K562 (cell line): ENCODE measurements around the gene EEFSEC. TPM values are rescaled to one million over a fixed set of nuclear protein-coding genes. Genes with fewer than 3 reads are reported as not detected.
A peak's percentile ranks its signal among the peaks of the same experiment; 100 is the strongest.

ENCODE experiments used
- ATAC-seq: fragments of 200-7000 bp; cut with Tn5 transposase; 3 replicates; pipeline ENCODE4 v1.9.1; 2020; ENCODE audit warnings: moderate library complexity
- BruUV-seq: library from RNA; stranded (reverse); fragments of 400-500 nt; replicated peaks from 2 replicates; lab custom pipeline; 2021; lab: Mats Ljungman, UMichigan
- CTCF ChIA-PET: fragments of 300-600 bp; formaldehyde crosslinking; extraction: SDS; loops from one replicate; lab custom pipeline; 2021; ENCODE audit warnings: low intra/inter-chr PET ratio; lab: Yijun Ruan, JAX
- POLR2A ChIA-PET: fragments of 300-600, 350-650 bp; sonication (Branson Sonifier 250); formaldehyde crosslinking; extraction: SDS; loops from one replicate; lab custom pipeline; 2021; ENCODE audit warnings: antibody characterized with exemption, inconsistent platforms; lab: Yijun Ruan, JAX
- DNase-seq, 4 experiments: peaks; one replicate each; pipeline versions ENCODE4 v3.0.0 to v3.0.0-alpha.2; 2011 to 2018; ENCODE audit warnings: low spot score in 3 of 4, mixed read lengths in 3 of 4; ENCODE audit errors: extremely low read depth in 1 of 4
- FAIRE-seq: peaks from 2 replicates; lab custom pipeline; 2011; peaks lifted over from hg19 to GRCh38; lab: Jason Lieb, UNC
- H2AFZ ChIP-seq: 2 replicates; pipeline ENCODE4 v1.6.0; 2011; ENCODE audit warnings: low read depth, low read length, control low read depth, inconsistent platforms
- H3K27ac ChIP-seq: fragments of 200-600 bp; 3 replicates; pipeline ENCODE4 v1.8.0; 2011; ENCODE audit warnings: low read depth, mild to moderate bottlenecking, control low read depth, inconsistent platforms, low read length, moderate library complexity, mixed read lengths; ENCODE audit errors: extremely low read depth
- H3K27me3 ChIP-seq, 2 experiments: fragments of 300-600 bp in 1 of 2; 2 replicates in 1 of 2; 3 replicates in 1 of 2; pipeline versions ENCODE4 v1.6.0 to v1.8.0; 2011; ENCODE audit warnings: inconsistent platforms in 2 of 2, low read length in 2 of 2, mild to moderate bottlenecking in 1 of 2, mixed read lengths in 1 of 2, moderate library complexity in 1 of 2; ENCODE audit not compliant: control insufficient read depth in 2 of 2, insufficient read depth in 2 of 2
- H3K36me3 ChIP-seq: fragments of 300-600 bp; 3 replicates; pipeline ENCODE4 v1.8.0; 2011; ENCODE audit warnings: mild to moderate bottlenecking, low read length, inconsistent platforms; ENCODE audit not compliant: control insufficient read depth, insufficient read depth
- H3K4me1 ChIP-seq, 2 experiments: fragments of 200-600 bp in 1 of 2; replicated peaks in 1 of 2; 2 replicates in 1 of 2; 3 replicates in 1 of 2; pipeline versions ENCODE4 v1.5.1 to v1.8.0; 2011; ENCODE audit warnings: inconsistent platforms in 2 of 2, low read length in 2 of 2, mild to moderate bottlenecking in 1 of 2, mixed read lengths in 1 of 2, moderate library complexity in 1 of 2; ENCODE audit not compliant: control insufficient read depth in 2 of 2, insufficient read depth in 2 of 2
- H3K4me2 ChIP-seq: 2 replicates; pipeline ENCODE4 v1.6.1; 2011; ENCODE audit warnings: low read length, control low read depth, inconsistent platforms, mixed read lengths; ENCODE audit not compliant: insufficient read depth
- H3K4me3 ChIP-seq: fragments of 200-600 bp; sonication (generic), shearing (Covaris generic); 2 replicates; pipeline ENCODE4 v1.5.1; 2016; ENCODE audit warnings: control low read depth, inconsistent platforms
- H3K79me2 ChIP-seq: fragments of 200-600 bp; 3 replicates; pipeline ENCODE4 v1.8.0; 2011; ENCODE audit warnings: low read length, inconsistent platforms; ENCODE audit not compliant: control insufficient read depth, insufficient read depth
- H3K9ac ChIP-seq, 2 experiments: 2 replicates each; pipeline versions ENCODE4 v1.6.0 to v1.6.1; 2011; ENCODE audit warnings: low read depth in 2 of 2, low read length in 2 of 2, control low read depth in 1 of 2, inconsistent platforms in 1 of 2, mild to moderate bottlenecking in 1 of 2, mixed read lengths in 1 of 2; ENCODE audit not compliant: insufficient read depth in 1 of 2
- H3K9me1 ChIP-seq: one replicate; pipeline ENCODE4 v1.6.0; 2011; ENCODE audit warnings: inconsistent platforms, mild to moderate bottlenecking, low read length, moderate library complexity; ENCODE audit not compliant: control insufficient read depth, insufficient read depth
- H3K9me3 ChIP-seq: replicated peaks from 2 replicates; pipeline ENCODE4 v1.5.1; 2011; ENCODE audit warnings: low read depth, low read length, inconsistent platforms; ENCODE audit not compliant: control insufficient read depth, insufficient read depth
- H4K20me1 ChIP-seq: replicated peaks from 2 replicates; pipeline ENCODE4 v1.6.1; 2011; ENCODE audit warnings: low read length, inconsistent platforms, mixed read lengths; ENCODE audit not compliant: control insufficient read depth, insufficient read depth
- BCOR ChIP-seq: fragments of 450-650 bp; IDR thresholded peaks from 2 replicates; pipeline ENCODE4 v1.6.1; 2016
- EP300 ChIP-seq: IDR thresholded peaks from 2 replicates; pipeline ENCODE4 v1.6.1; 2012; ENCODE audit warnings: low read length, improper control_type of control experiment
- KDM1A ChIP-seq, 2 experiments: fragments of 450-650 bp; IDR thresholded peaks; 2 replicates each; pipeline ENCODE4 v1.6.1; 2016; ENCODE audit warnings: mild to moderate bottlenecking in 2 of 2
- MNT ChIP-seq, 2 experiments: fragments of 450-650 bp; conservative IDR thresholded peaks; 2 replicates each; pipeline ENCODE4 v1.6.1; 2017; ENCODE audit warnings: mild to moderate bottlenecking in 2 of 2, moderate library complexity in 2 of 2
- RBM25 ChIP-seq: fragments of 200-400 bp; formaldehyde crosslinking; IDR thresholded peaks from 2 replicates; pipeline ENCODE4 v1.6.1; 2018; ENCODE audit warnings: low read length, low read depth, moderate library complexity; ENCODE audit not compliant: severe bottlenecking
- ZBTB17 ChIP-seq: fragments of 450-650 bp; formaldehyde crosslinking; IDR thresholded peaks from 2 replicates; pipeline ENCODE4 v1.4.0; 2020; ENCODE audit warnings: mild to moderate bottlenecking
- WGBS: fragments of 100-300 bp; shearing (Covaris generic); methylation state at CpG from one replicate; pipeline ENCODE4 v1.1.6; 2016; ENCODE audit warnings: low coverage, mixed read lengths; ENCODE audit not compliant: insufficient coverage; ENCODE audit errors: missing lambda C conversion rate; 5-methylcytosine and 5-hydroxymethylcytosine counted together
- in situ Hi-C: fragments of 300-500 bp; cut with MboI; formaldehyde crosslinking; loops from 4 replicates; pipeline ENCODE4 v1.15.0; 2018; ENCODE audit warnings: inconsistent platforms, mixed read lengths
- intact Hi-C: fragments of 100-400 bp; cut with micrococcal nuclease; formaldehyde crosslinking; loops from 2 replicates; pipeline ENCODE4 v1.14.2; 2022
- polyA plus RNA-seq, 8 experiments: library from polyadenylated mRNA; depleted of rRNA in 4 of 8; stranded (reverse) in 5 of 8; unstranded in 3 of 8; fragments of >200 nt; fragmentation: Nextera tagmentation in 2 of 8; fragmentation: Illumina TruSeq in 1 of 8; extraction: Ambion mirVana in 2 of 8; extraction: Trizol in 1 of 8; gene quantifications; 2 replicates each; pipeline versions ENCODE4 v1.2.1 to v1.2.3, GENCODE V29; 2011 to 2014; ENCODE audit warnings: inconsistent platforms in 1 of 8, missing spikeins in 1 of 8
- total RNA-seq, 7 experiments: library from RNA; depleted of rRNA in 6 of 7; stranded (reverse); fragments of >200 nt in 6 of 7; fragmentation: Illumina TruSeq in 2 of 7; extraction: Trizol in 2 of 7; gene quantifications; 2 replicates each; pipeline versions ENCODE4 v1.2.1 to v1.2.3, GENCODE V29; 2011 to 2021; ENCODE audit warnings: low replicate concordance in 1 of 7

EEFSEC gene
- total and polyA plus RNA-seq, 9 of the 15 experiments (the other 6 are each of a cell fraction or from before 2014, with no cell fraction given): 0.35 to 11.8 (median 7.7) TPM

GRCh38 chr3:128175768-128176167, 22.5 kb downstream of the EEFSEC start:
- Histone ChIP-seq H3K36me3 (no peaks in the 10 kb centered on the region), H3K4me3 (no peak overlapping the region), H2AFZ (no peak overlapping the region), H3K79me2 (peaks cover 3% of the 10 kb centered on the region; the same call in 2 of the 3 replicates), H3K4me1 (peaks cover 0 to 4% of the 10 kb centered on the region in 2 experiments; a peak in 2 of 5 replicates), H3K27ac (no peak overlapping the region), H3K9me1 (no peaks in the 10 kb centered on the region), H3K4me2 (no peak overlapping the region), H4K20me1 (no peaks in the 10 kb centered on the region), H3K9ac (no peak overlapping the region), H3K27me3 (no peaks in the 10 kb centered on the region), H3K9me3 (no peaks in the 10 kb centered on the region)
- BruUV-seq: no TSS peak
- POLR2A ChIA-PET: no interaction called here
- 66% methylated on average over 5 of the region's 5 CpGs for WGBS
- ATAC-seq (no peak), FAIRE-seq (no peak), DNase-seq (no peak)
- in situ Hi-C loops (loop anchor here (10.0 kb wide), 1 partner anchor 219 kb away; no protein-coding TSS in a partner anchor), intact Hi-C loops (loop anchor here (10.0 kb wide), 1 partner anchor 259 kb away; no protein-coding TSS in a partner anchor)
- CTCF ChIA-PET: no interaction called here
- TF ChIP-seq KDM1A (IDR thresholded peaks at IDR 0.05) (0 out of 4 replicates have a peak, but pooled peaks of 1 of the 2 experiments have one; percentile 24), MNT (conservative IDR thresholded peaks at IDR 0.05) (no peak), BCOR (peak; percentile 63; the same call in 1 of the 2 replicates), ZBTB17 (CRISPR knock-in tag) (no peak), RBM25 (peak; percentile 63), EP300 (no peak)
